HG02642 (cell line): ENCODE data around the gene ZNF468.
"Not testable (repeated sequence)": the region's sequence is repeated elsewhere in the genome, so short reads cannot be mapped to it uniquely, and the experiment has no call there.

Experiments
- ATAC-seq: cut with Tn5 transposase; IDR thresholded peaks from one replicate; pipeline ENCODE4 v1.9.1; 2021; ENCODE audit warnings: mild to moderate bottlenecking; ENCODE audit not compliant: unreplicated experiment, poor library complexity

Gene ZNF468

GRCh38 chr19:52857378-52858191, at the start of gene ZNF468:
Gene ZNF468, minus strand, starts transcription at chr19:52857619. Its CDS starts 3,347 bp downstream, at chr19:52854272.
- peak; percentile 97 for ATAC-seq

GRCh38 chr19:52904052-52904780, 46.8 kb upstream of the ZNF468 start:
- ATAC-seq: not testable (repeated sequence)

- ATAC-seq: no peak
Observed at GRCh38 chr19:52901842-52902241, 44.4 kb upstream of the ZNF468 start.

GRCh38 chr19:52898596-52898995, 41.2 kb upstream of the ZNF468 start:
- not testable (repeated sequence) for ATAC-seq

- ATAC-seq: no peak
Observed at GRCh38 chr19:52898101-52898500, 40.7 kb upstream of the ZNF468 start.

GRCh38 chr19:52897138-52897935, 39.9 kb upstream of the ZNF468 start, which contains the start of gene ZNF320:
Gene ZNF320, minus strand, starts transcription at chr19:52897635. Its CDS starts 7,380 bp downstream, at chr19:52890255.
- peak; percentile 98 for ATAC-seq

- ATAC-seq: peak; percentile 5
Observed at GRCh38 chr19:52896431-52897137, 39.2 kb upstream of the ZNF468 start.

- no peak for ATAC-seq
Observed at GRCh38 chr19:52891336-52891735, 33.9 kb upstream of the ZNF468 start.

GRCh38 chr19:52889931-52890330, 32.5 kb upstream of the ZNF468 start:
- ATAC-seq: no peak

- ATAC-seq: no peak
Observed at GRCh38 chr19:52889076-52889475, 31.7 kb upstream of the ZNF468 start.

- ATAC-seq: no peak
Observed at GRCh38 chr19:52880895-52881389, 23.5 kb upstream of the ZNF468 start.

GRCh38 chr19:52872996-52873395, 15.6 kb upstream of the ZNF468 start:
- not testable (repeated sequence) for ATAC-seq

- no peak for ATAC-seq
Observed at GRCh38 chr19:52871466-52871865, 14.0 kb upstream of the ZNF468 start.

- ATAC-seq: not testable (repeated sequence)
Observed at GRCh38 chr19:52868031-52868430, 10.6 kb upstream of the ZNF468 start.

- not testable (repeated sequence) for ATAC-seq
Observed at GRCh38 chr19:52856540-52857377, 660 bp downstream of the ZNF468 start.

GRCh38 chr19:52847352-52847751, 10.1 kb downstream of the ZNF468 start:
- not testable (repeated sequence) for ATAC-seq

- ATAC-seq: not testable (repeated sequence)
Observed at GRCh38 chr19:52840825-52841465, 16.5 kb downstream of the ZNF468 start.

- ATAC-seq: not testable (repeated sequence)
Observed at GRCh38 chr19:52834289-52834688, 23.1 kb downstream of the ZNF468 start.
